Measurements from ENCODE around the gene IRAK1. TPM values are rescaled to one million over a fixed set of nuclear protein-coding genes. Genes with fewer than 3 reads are reported as not detected.

The IRAK1 gene
- total and polyA plus RNA-seq, 9 of the 15 experiments (the other 6 are each of a cell fraction or from before 2014, with no cell fraction given), result 11.6 to 261 (median 91.6) TPM

- FAIRE-seq (no peak), DNase-seq (ENCODE audit: extremely low read depth in 1 of 4, low spot score in 3 of 4) (no peak), ATAC-seq (no peak)
- no peak overlapping the region for H2AFZ ChIP-seq (ENCODE audit: low read depth, low read length)
- no peaks in the 10 kb centered on the region for H3K27me3 ChIP-seq (ENCODE audit: control insufficient read depth in 2 of 2, insufficient read depth in 2 of 2, low read length in 2 of 2)
- no peak overlapping the region for H3K4me3 ChIP-seq
- ChIA-PET POLR2A (interaction anchor here (0.6 to 3.3 kb wide), 7 partner anchors 9 to 47 kb away, joined by 3 to 23 read pairs (median 4); partner anchors contain the start of gene TMEM187), CTCF (ENCODE audit: low intra/inter-chr PET ratio) (no interaction called here)
- H3K36me3 ChIP-seq (ENCODE audit: control insufficient read depth, insufficient read depth, low read length), result peaks cover 87% of the 10 kb centered on the region
- no peaks in the 10 kb centered on the region for H3K9me3 ChIP-seq (replicated peaks; ENCODE audit: control insufficient read depth, insufficient read depth, low read depth, low read length)
- in situ Hi-C loops (cut with MboI), result no loop called here
- no peaks in the 10 kb centered on the region; the same call in 1 of the 2 replicates for H4K20me1 ChIP-seq (replicated peaks; ENCODE audit: control insufficient read depth, insufficient read depth, low read length)
- peaks cover 22% of the 10 kb centered on the region for H3K79me2 ChIP-seq (ENCODE audit: control insufficient read depth, insufficient read depth, low read length)
- peak overlapping the region in 1 of 2 experiments; percentile 71; a peak in 2 of 4 replicates for H3K9ac ChIP-seq (ENCODE audit: insufficient read depth in 1 of 2, low read depth in 2 of 2, low read length in 2 of 2)
- H3K4me2 ChIP-seq (ENCODE audit: insufficient read depth, low read length), result no peak overlapping the region
- peaks cover 0 to 57% of the 10 kb centered on the region in 2 experiments; a peak in 3 of 5 replicates for H3K4me1 ChIP-seq (replicated peaks in 1 of 2; ENCODE audit: control insufficient read depth in 2 of 2, insufficient read depth in 2 of 2, low read length in 2 of 2)
- peak; percentile 32 for TF ChIP-seq RBM22 (IDR thresholded peaks at IDR 0.05; ENCODE audit: low read depth, low read length, poor library complexity, severe bottlenecking)
- TF ChIP-seq ZNF239 (CRISPR knock-in tag; IDR thresholded peaks at IDR 0.05), result no peak
- 0 out of 2 replicates have a peak, but pooled peaks have one; percentile 3 for TF ChIP-seq POLR2A (conservative IDR thresholded peaks at IDR 0.05)
- TF ChIP-seq POLR2G (IDR thresholded peaks at IDR 0.05; ENCODE audit: low read depth, low read length), result peak; percentile 64
- TF ChIP-seq RBFOX2 (IDR thresholded peaks at IDR 0.05; ENCODE audit: low read depth, low read length), result peak; percentile 61
- no TSS peak for BruUV-seq (replicated peaks)
- no peak overlapping the region for H3K27ac ChIP-seq (ENCODE audit: extremely low read depth, low read depth, low read length)
- intact Hi-C loops (cut with micrococcal nuclease), result no loop called here
- 100% methylated on average over 7 of the region's 17 CpGs for WGBS (ENCODE audit: insufficient coverage, low coverage, missing lambda C conversion rate)
- H3K9me1 ChIP-seq (ENCODE audit: control insufficient read depth, insufficient read depth, low read length), result no peaks in the 10 kb centered on the region
These were observed 7.2 kb downstream of the IRAK1 start for GRCh38 chrX:154012336-154012991.
